Activated CD4-positive, alpha-beta T cell treated with anti-CD3 and anti-CD28 coated beads for 1 hour (primary cell): Measurements from ENCODE around the gene PARM1.

Source experiments
- DNase-seq: peaks from one replicate; pipeline ENCODE4 v3.0.0-alpha.2; 2020

Gene PARM1

DNA sequence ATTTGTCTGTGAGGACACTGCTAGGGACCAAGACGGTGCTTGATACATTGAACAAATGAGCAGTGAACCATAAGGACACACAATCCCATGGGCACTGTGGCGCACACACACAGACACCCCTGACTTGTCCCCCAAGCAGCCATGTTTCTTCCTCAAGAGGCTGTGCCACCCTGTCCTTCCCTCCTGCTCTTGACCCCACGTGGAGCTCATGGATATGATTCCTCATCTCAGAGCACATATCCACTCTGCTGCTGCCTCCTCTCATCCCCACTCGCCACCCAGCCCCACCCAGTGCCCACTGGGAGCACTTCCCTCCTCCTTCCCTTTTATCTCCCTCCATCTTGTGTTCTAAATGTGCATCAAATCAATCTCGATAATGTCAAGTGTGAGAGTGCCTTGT is 102.4 kb downstream of the PARM1 start:
- no peak for DNase-seq

DNA sequence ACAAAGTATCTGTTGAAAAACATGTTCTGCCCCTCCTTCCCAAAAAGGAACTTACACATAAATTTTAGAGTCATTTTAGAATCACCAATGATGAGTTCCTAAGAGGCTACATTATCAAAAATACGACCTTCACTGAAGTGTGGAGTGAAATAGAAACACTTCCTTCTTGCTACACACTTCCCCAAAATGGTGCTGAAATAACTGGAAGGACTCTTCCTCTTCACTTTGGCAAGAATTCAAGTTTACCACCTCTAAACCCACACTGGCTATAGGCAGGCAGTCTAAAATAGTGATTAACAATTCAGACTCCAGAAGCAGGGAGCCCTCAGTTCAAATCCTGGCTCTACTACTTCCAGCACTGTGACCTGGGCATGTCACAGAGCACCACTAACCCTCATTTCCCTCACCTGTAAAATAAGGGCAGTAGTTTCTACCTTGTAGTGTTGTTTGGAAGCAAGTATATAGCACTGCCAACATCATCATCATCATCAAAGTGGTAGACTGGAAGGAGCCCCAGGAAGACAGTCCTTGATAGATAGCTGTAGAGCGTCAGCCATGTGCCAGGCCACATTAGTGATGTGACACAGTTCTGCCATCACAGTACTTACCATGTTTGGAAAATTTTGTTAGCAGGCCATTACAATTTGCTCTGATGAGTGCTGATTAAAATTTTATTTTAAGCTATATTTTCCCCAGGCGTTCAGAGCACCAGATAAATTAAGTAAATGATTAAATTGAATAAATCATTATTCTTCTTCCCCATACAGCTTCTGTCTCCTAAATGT is 103.3 kb downstream of the PARM1 start:
- no peak for DNase-seq

DNA sequence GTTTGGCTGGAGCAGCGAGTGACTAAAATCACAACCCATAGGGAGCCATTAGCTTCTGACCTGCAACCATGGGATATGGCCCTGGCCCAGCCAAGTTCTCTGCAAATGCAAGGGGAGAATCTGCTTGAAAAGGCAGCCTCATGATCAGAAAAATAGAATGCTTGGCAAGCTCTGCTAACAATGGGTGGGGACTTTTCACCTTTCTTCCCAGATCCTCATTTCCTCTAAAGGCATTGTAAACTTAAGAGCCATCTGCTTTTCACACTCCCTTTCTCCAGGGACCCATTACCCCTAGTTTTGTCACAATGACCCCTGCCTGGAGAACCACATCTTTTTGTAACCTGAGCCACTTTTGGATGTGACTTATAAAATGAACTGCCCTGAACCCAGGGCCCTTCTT is 104.3 kb downstream of the PARM1 start:
- no peak for DNase-seq

DNA sequence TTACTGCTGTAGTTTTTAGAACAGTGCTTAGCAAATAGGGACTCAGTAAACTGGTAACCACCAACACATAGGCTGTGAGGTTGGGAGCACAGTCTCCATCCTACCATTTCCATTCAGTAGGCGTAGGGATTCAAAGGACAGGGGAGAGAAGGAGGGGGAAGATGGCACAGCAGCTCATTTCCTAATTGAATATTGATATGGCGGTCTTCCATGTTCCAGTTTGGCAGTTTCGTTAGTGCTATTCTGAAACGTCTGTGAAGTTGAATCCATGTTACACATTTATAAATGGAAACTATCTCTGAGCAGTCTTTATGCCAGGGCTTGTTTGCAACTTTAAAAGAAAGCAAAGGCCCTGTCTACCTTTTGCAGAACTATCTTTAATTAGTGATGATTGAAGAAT is 105.5 kb downstream of the PARM1 start:
- DNase-seq, result no peak

DNA sequence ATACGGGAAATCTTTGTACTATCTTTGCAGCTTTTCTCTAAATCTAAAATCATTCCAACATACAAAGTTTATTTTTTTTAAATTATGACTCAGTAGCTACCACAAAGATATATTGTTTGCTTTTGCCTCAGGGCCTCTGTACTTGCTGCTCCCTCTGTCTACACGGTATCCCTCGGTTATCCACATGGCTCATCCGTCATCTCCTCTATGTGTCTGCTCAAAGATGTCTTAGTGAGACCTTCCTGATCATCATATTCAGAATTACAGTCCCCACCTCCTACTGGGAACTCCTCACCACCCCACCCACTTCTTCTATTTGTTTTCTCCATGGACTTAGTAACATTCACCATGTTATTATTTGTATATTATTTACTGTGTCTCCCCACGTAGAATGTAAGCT is 107.8 kb downstream of the PARM1 start:
- DNase-seq, result no peak

DNA sequence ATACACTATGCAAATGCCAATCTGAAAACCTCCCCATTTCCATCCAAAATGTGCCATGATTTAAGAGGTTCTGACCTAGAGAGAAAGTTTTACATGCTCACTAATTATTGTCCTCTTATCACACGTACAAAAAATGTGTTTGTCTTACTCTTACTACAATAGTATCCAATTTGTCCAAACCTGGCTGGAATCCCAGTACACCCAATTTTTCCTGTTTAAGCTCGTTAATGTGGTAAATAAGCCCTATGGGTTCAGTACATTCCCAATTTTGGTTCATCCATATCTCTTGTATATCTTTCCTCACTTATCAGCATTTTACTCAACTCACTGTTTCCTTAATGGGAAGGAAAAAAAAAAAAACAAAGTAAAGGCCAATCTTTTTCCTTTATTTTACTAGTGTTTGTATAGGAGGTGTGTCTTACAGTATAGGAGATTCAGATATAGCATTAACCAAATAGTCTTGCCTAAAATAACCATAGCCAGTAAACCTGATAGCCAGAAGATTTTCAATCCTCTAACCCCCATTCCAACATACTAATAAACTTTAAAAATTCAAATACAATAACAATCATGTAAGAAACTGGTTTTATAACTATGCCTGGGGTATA is 109.8 kb downstream of the PARM1 start:
- no peak for DNase-seq

DNA sequence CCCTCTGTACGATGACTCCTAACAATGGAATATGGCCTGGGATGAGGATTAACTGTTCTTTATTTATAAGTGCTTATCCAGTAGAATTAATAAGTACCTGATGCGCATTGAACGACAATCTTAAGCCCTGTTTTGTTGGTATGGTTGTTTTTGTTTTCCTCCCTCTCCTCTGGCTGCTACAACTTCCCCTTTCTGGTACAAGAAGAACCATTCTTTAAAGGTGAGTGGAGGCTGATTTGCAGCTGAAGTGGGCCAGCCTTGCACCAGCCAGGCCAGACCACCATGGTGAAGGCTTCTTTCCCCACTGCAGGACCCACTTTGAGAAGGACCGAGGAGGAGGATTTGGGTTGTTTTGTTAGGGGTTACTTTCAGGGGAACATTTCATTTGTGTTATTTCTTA is 113.3 kb downstream of the PARM1 start:
- no peak for DNase-seq

DNA sequence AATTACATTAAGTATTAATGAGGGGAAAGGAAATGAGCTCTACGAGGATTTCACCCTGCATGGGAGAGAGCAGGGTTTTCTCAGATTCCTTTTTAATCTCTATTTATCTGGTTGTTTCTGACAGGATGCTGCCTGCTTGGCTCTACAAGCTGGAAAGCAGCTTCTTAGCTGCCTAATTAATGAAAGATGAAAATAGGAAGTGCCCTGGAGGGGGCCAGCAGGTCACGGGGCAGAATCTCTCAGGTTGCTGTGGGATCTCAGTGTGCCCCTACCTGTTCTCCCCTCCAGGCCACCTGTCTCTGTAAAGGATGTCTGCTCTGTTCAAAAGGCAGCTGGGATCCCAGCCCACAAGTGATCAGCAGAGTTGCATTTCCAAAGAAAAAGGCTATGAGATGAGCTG is 113.7 kb downstream of the PARM1 start:
- DNase-seq, result no peak

DNA sequence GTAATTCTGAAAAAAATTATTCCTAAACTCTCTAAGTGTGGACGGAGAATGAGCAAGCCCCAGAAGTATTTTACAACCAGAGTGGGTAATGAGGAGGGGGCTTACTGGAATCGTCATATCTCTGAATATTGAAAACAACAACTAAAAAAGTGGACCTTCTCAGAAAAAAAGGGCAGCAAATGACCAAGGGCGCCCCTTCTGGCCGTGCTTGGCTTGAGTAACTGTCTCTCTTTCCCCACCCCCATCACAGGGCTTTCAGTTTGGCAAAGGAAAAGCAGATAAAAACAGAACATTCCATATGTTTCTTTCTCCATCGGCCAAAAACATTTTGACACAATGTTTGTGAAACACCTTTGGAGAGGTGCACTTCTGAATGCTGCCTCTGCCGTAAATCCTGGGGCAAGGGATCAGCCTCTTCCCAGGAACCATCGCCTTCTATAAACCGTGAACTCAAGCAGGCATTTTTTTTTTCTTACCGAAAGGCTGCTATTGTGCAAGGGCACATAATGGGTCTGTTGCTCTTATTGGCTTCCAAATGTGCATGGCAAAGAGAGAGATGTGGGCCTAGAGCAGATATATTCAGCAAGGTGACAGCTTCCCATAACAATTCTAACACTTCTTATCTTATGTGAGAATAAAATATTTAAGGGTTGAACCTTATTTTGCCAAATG is 115.4 kb downstream of the PARM1 start:
- no peak for DNase-seq

DNA sequence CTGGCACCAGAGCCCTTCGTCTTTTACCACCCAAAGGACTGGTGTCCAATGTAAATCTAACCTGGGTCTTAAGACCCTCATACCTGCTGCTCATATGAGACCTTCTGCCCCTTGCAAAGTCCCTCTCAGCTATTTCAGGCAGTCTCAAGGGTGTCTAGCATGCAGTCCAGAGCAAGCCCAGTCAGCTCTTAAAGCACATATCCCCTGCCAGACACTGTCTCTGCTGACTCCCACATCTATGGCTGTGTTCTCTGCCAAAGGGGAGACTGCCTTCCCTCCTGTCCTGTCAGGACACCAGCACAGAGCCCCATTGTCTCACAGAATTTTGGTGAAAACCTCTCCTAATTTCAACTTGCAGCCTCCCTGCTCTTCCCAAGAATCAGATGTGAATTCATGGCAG is 118.5 kb downstream of the PARM1 start:
- no peak for DNase-seq

DNA sequence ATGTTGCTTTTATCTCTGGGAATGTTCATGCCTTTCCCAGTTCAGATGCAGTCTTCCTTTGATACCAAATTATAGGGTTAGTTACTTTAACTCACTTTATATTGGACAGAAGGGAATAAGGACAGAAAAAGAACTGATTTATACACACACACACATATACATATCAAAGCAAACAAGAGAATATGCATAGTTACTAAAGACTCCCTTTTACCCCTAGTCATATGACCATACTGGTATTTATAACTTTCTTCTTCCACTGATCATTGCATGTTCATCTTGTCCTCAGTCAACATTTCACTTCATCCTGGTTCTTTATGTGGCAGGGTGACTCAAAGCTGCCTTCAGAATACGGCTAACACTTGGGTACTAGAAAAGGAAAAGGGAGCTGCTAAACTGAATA is 120.4 kb downstream of the PARM1 start:
- no peak for DNase-seq

DNA sequence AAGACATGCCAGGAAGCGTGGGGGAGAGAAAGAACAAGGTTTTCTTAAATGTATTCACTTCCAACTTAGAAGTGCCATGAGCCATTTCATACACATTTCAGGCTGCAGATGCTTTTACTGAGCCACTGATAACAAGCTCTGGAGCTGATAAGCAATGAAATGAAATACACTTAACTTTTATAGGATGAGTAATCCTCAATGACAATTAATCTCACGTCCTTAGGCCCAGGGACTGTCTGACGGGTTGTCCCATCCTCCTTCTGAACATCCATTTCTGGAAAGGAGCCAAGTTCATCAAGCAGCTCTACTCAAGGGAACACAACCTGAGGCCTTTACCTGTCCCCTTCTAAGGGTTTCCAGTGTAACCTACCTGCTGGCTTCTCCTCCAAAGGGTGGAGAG is 121.2 kb downstream of the PARM1 start:
- DNase-seq, result no peak

DNA sequence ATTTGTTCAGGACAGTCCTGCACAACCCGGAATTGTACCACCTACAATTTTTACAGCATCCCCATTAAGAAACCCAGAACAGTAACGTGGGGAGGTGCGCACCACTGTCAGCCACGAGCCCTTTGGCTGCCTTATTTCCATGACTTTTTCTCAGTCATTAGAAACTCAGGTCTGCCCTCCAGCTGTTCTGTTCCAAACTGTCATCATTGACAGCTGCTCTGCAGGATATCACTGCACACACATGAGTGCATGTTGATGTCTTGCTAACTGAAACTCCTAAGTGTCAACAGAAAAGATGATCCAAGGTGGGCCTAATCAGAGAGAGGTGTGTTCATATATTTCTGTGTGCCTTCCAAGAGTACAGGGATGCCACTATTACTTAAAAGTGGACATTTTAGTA is 123.4 kb downstream of the PARM1 start:
- no peak for DNase-seq

DNA sequence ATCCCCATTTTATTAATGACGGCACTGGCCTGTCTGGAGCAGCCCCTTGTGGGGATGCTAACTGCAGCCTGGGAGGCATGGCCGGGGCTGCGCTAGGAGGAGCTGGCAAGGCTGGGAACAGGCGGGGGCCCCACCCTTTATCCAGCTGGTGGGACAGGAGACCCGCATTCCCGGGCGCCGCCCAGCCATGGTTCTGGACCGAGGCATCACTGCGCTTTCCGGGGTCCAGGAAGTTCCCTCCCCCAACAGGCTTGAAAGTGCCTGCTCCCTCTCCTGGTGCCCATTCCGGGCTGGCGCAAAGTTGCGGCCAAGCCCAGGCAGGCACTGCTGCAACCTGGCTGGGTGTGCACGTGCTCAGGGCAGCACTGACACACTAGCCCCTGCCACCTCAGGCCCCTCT is 124.5 kb downstream of the PARM1 start:
- DNase-seq, result no peak

DNA sequence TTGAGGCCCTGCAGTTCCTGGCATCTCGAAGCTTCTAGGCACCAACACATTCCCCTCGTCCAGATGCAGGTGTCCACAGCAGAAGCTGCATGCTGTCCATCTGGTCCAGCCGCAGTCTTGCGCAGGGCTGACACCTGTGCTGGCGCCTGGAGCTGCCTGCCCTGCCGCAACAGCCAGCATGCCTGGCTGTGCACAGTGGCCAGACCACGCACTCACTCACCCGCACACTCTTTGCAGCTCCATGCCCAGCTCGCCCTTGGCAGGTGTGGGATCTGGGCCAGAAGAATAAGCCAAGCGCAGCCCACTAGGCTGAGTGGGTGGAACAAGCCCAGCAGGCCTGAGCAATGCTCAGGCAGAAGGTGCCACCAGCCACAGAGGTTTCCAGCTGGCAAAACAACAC is 125.6 kb downstream of the PARM1 start:
- no peak for DNase-seq

DNA sequence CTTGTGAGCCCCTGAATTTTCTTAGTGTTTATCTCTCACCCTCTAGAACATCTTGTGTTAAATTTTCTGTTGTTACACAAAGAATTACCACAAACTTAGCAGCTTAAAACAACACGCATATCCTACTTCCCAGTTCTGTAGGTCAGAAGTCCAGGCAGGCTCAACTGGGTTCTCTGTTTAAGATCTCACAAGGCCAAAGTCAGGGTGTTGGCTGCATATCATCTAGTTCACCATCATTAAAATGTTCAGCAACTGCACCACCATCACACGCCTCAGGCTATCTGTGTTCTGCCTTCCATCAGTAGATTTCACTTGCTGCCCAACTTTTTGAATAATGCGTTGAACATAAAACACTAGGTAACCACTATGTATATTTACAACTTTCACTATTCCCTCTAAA is 130.5 kb downstream of the PARM1 start:
- DNase-seq, result no peak

DNA sequence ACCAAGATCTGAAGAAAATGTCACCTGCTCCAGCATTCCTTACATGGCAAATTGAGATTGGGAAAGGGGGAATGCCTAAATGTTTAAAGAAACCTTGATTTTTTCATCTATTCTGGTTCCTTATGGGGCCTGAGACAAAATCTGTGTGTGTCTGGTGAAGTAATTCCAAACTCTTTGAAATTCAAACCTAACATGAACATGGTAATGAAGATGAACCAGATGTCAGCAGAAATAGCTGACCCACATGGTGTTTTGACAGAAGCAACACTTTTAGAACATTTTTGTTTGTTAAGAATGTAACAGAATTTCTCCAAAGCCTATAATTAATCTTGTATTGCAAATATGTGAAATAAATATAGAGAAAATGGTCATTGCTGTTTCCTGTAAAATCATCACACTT is 133.0 kb downstream of the PARM1 start:
- no peak for DNase-seq

DNA sequence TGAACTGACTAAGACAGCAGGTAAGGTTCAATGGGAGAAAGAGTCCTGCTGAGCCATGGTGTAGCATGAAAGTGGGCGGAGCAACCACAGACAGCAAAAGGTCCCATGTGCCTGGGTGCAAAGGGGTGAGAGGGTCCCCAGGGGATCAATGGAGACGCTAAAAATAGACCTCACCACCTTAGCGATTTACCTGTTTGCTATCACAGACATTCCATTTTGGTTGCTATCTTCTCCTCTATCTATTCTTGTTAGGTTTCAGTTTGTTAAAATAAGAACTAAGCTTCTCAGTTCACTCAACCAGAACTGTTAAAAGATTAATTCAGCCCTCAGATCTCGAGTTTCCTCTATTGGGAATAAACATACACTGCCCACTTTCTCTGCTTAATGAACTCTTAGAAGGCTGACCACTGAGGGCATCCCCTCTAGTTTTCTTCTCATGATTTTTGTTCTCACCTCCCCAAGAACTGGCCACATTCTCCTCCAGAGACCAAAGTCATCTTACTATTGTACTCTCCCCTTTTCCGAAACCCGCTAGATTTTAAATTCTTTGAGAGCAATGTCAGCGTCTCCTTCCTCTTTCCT is 136.7 kb downstream of the PARM1 start:
- no peak for DNase-seq

DNA sequence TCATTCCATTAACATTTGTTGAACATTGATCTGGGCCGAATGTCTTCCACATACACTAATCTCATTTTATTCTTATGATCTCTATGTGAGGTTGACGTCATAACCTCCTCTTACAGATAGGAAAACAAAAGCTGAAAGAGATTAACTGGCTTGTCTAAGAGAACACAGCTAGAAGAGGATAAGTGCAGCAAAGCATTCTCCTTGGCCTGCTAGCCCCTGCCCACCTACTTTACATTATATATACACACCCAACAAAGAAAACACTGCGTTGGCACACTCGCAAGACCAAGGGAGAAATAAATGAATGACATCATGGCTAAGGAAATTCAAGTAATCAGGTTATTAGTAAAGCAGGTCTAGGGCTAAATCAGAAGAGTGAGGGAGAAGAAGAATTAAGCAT is 138.4 kb downstream of the PARM1 start:
- DNase-seq, result no peak

DNA sequence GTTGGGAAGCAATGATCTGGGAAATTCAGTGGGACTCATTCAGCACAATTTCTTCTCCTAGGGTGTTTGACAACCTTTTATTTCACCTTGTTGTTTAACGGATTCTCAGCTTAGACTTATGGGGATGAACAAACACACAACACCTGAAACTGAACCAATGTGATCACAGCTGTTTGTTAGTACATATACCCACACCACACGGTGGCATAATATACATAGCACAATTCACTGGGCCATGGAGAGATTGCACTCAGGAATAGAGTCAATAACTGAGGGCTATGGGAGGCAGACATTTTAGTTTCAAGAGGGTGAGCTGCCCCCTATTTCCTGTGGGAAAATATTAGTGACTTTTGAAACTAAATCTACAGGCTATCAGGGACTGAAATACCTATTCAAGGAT is 148.0 kb downstream of the PARM1 start:
- DNase-seq, result no peak

DNA sequence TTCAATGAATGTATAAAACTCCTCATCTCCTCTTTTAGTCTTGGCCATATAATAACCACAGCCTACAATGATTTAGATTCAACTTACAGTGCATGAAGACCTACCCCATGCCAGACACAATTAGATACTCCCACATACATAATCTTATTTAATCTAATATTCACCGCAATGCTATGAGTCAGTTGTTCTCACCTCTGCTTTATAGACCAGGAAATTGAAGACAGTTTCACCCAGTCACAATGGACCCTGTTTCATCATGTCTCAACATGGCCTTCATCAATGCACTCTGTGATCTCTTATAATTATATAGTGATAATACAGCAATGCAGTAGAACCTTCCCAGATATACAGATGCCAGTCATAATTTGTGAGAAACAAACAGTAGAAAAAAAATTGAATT is 148.6 kb downstream of the PARM1 start:
- no peak for DNase-seq

DNA sequence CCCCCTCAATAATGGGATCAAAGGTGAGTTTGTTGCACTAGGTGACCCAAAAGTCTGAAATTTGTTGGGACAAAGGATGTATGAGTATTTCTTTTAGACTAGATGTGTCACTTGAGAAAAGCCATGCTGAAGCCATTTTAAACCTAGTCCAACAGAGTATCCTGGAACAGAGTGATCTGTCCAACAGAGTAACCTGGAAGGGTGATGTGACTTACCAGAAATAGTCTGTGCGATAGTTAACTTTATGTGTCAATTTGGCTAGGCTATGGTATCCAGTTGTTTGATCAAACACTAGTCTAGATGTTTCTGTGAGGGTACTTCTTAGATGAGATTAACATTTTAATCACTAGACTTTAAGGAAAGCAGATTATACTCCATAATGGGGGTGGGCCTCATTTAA is 154.5 kb downstream of the PARM1 start:
- no peak for DNase-seq

DNA sequence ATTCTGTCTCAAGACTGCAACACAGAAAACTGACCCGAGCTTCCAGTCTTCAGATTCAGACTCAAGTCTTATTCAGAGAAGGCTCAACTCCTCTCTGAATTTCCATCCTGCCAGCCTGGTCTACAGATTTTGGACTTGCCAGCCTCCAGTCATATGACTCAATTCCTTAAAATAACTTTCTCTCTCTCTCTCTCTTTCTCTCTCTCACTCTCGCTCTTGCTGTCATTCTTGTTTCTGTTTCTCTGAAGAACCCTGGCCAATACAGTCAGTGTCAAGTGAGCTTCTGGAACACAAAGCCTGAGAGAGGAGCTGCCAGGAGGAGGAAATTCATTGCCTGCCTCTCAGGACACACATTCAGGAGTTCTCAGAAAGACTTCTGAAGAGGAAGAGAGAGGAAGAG is 154.9 kb downstream of the PARM1 start:
- no peak for DNase-seq

DNA sequence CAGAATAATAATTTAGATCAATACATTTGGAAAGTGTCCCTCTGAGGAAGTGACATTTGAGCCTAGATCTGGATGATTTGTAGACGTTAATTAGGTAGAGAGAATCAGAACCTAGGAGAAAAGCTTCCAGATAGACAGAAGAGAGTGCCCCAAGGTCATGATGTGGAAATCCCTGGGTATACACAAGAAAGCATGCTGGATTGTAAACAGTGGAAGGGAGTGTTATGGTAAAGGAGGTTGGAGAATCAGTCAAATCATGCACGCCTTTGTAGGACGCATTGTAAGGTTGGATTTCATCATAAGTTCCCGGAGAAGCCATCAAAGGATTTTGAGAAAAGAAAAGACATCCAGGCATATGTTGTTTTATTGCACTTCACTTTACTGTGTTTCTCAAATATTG is 156.3 kb downstream of the PARM1 start:
- no peak for DNase-seq
